Lower lobe of right lung (tissue), 2 donors: ENCODE results near the gene GOPC. TPM values are rescaled to one million over a fixed set of nuclear protein-coding genes. Genes with fewer than 3 reads are reported as not detected.

ENCODE experiments used
- ATAC-seq, 2 donors: fragments of 200-7000 bp; cut with Tn5 transposase; one replicate each; pipeline ENCODE4 v1.9.1; 2020 to 2022; ENCODE audit warnings: mild to moderate bottlenecking in 2 of 2, moderate library complexity in 2 of 2
- DNase-seq: peaks from one replicate; pipeline ENCODE4 v3.0.0-alpha.2; 2020
- H3K27ac ChIP-seq: fragments of 200-600 bp; one replicate; pipeline ENCODE4 v1.8.0; 2022
- H3K27me3 ChIP-seq: fragments of 200-600 bp; one replicate; pipeline ENCODE4 v1.8.0; 2022; ENCODE audit warnings: low read depth
- H3K36me3 ChIP-seq: fragments of 200-600 bp; one replicate; pipeline ENCODE4 v1.8.0; 2022; ENCODE audit warnings: mild to moderate bottlenecking
- H3K4me1 ChIP-seq: fragments of 200-600 bp; one replicate; pipeline ENCODE4 v1.8.0; 2022
- H3K4me3 ChIP-seq: fragments of 200-600 bp; one replicate; pipeline ENCODE4 v1.8.0; 2022; ENCODE audit warnings: mild to moderate bottlenecking
- H3K9me3 ChIP-seq: fragments of 200-600 bp; one replicate; pipeline ENCODE4 v1.8.0; 2022
- intact Hi-C: fragments of 100-400 bp; cut with DNase I; formaldehyde crosslinking; loops from one replicate; pipeline ENCODE4 v1.11.0; 2022
- total RNA-seq: library from RNA; stranded (reverse); fragmentation: NEBNext Ultra II Directional; extraction: Animal tissue kit (Norgen Biotek cat#: 25700); gene quantifications from one replicate; pipeline ENCODE4 v1.2.1, GENCODE V29; 2021
- TF ChIP-seq, protein P1 (sequence below): fragments of 200-600 bp; IDR thresholded peaks from one replicate; pipeline ENCODE4 v1.8.0; 2022; ENCODE audit warnings: antibody characterized with exemption, mild to moderate bottlenecking
- donor health status: DM: no; HTN: yes; CAD: no; lungs with severe emphysema.

The GOPC gene
- total RNA-seq, 1 donor from 2014 or later, result 22.4 TPM

DNA sequence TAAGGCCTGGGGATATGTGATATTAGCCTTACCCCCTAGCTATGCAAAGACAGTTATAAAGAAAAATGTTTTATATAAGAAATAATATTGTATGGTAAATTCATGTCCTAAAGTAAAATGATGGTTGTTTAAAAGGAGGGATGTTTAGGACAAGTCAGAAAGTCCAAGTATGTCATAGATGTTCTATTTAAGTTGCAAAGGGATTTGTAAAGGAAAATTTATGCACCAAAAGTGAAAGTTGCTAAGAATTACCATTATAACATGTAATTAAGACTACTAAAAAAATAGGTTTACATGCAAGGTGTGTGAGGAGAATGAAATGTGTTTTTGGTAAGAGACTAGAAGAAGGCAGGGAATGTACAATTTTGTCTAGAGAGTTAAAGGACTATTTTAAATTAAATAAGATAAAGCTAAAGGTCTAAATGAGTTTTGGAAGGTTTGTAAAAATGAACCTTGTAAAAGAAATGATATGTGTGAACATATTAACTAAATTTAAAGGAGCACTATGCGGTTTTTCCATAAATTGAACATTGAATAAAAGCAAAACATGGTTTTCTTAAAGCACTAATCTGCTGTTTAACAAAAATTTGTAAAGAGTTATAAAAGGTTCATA is 22.7 kb upstream of the GOPC start:
- Histone ChIP-seq H3K27ac (no peak overlapping the region), H3K4me1 (no peaks in the 10 kb centered on the region), H3K27me3 (no peaks in the 10 kb centered on the region), H3K4me3 (no peak overlapping the region), H3K9me3 (peaks cover 18% of the 10 kb centered on the region), H3K36me3 (no peaks in the 10 kb centered on the region)
- DNase-seq (no peak), ATAC-seq (no peak)
- intact Hi-C loops, result no loop called here
- TF ChIP-seq, protein P1, sequence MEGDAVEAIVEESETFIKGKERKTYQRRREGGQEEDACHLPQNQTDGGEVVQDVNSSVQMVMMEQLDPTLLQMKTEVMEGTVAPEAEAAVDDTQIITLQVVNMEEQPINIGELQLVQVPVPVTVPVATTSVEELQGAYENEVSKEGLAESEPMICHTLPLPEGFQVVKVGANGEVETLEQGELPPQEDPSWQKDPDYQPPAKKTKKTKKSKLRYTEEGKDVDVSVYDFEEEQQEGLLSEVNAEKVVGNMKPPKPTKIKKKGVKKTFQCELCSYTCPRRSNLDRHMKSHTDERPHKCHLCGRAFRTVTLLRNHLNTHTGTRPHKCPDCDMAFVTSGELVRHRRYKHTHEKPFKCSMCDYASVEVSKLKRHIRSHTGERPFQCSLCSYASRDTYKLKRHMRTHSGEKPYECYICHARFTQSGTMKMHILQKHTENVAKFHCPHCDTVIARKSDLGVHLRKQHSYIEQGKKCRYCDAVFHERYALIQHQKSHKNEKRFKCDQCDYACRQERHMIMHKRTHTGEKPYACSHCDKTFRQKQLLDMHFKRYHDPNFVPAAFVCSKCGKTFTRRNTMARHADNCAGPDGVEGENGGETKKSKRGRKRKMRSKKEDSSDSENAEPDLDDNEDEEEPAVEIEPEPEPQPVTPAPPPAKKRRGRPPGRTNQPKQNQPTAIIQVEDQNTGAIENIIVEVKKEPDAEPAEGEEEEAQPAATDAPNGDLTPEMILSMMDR, result no peak

DNA sequence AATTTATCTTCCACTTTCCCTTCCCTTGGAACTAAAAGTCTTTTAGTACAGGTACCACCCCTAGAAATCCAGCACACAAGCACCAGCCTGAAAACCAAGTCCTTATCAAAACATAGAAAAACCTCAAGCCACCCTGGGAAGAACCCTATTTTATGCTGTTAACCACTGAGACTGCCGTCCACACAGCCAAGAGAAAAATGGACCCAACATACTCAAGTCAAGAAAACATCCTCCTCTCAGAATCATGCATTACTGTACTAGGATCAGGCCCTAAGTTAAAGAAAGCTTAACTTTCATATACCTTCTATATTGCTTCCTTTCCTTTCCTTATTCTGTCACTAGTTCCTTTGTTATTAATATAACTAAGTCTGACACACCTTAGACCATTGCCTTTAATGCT is 16.9 kb upstream of the GOPC start:
- H3K36me3 ChIP-seq, result no peaks in the 10 kb centered on the region
- TF ChIP-seq, protein P1, result no peak
- H3K9me3 ChIP-seq, result no peaks in the 10 kb centered on the region
- DNase-seq, result no peak
- no peak for ATAC-seq
- intact Hi-C loops, result no loop called here
- no peak overlapping the region for H3K27ac ChIP-seq
- no peaks in the 10 kb centered on the region for H3K4me1 ChIP-seq
- H3K27me3 ChIP-seq, result no peaks in the 10 kb centered on the region
- no peak overlapping the region for H3K4me3 ChIP-seq

DNA sequence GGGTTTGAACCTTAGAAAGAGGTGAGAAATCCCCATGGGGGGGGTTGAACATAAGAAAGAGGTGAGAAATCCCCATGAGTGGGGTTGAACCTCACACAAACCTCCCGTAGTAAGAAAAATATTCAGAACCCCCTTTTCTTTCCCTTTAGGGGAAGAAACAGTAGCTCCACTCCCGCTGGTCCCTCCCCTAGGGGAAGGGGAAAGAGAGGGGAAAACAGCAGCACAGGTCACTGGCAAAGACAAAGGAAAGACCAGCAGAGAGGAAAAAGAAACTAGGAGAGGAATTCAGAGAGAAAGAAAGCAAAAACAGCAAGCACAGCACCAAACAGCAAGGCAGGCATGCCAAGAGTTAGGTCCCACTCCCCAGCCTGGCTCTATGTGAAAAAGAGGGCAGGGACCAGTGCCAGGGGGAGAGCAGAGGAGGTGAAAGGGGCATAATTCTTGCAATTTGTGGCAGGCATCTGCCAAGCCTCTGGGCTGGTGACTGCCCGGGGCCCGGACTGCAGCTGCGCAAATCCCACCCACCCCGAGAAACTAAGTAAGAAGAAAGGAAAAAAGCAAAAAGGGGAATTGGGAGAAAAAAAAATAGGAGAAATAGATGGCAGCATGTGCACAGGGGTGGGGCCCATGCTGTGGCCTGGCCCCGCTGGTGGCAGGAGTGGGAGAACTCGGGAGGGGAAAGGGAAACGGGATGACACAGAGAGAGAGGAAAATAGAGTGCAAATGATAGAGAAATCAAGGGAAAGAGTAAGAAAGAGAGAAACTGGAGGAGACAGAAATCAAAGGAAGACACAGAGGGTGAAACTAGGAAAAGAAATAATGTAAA is 15.1 kb upstream of the GOPC start:
- ATAC-seq, result no peak
- H3K4me3 ChIP-seq, result no peak overlapping the region
- TF ChIP-seq, protein P1, result no peak
- no peaks in the 10 kb centered on the region for H3K36me3 ChIP-seq
- H3K27me3 ChIP-seq, result no peaks in the 10 kb centered on the region
- H3K27ac ChIP-seq, result no peak overlapping the region
- intact Hi-C loops, result no loop called here
- DNase-seq, result no peak
- no peaks in the 10 kb centered on the region for H3K4me1 ChIP-seq
- no peaks in the 10 kb centered on the region for H3K9me3 ChIP-seq

DNA sequence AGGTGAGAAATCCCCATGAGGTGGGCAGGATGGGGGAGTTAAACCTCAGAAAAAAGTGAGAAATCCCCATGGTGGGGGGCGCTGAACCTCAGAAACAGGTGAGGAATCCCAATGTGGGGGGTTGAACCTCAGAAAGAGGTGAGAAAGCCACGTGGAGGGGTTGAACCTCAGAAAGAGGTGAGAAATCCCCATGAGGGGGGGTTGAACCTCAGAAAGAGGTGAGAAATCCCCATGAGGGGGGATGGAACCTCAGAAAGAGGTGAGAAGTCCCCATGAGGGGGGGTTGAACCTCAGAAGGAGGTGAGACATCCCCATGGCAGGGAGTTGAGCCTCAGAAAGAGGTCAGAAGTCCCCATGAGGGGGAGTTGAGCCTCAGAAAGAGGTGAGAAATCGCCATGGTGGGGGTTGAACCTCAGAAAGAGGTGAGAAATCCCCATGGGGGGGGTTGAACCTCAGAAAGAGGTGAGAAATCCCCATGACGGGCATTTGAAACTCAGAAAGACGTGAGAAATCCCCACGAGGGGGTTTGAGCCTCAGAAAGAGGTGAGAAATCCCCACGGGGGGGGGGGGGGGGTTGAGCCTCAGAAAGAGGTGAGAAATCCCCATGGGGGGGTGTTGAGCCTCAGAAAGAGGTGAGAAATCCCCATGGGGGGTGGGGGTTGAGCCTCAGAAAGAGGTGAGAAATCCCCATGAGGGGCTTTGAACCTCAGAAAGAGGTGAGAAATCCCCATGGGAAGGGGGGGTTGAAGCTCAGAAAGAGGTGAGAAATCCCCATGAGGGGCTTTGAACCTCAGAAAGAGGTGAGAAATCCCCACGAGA is 14.3 kb upstream of the GOPC start:
- H3K4me1 ChIP-seq, result no peaks in the 10 kb centered on the region

More for the DNA sequence above, 14.3 kb upstream of the GOPC start:
- DNase-seq (no peak), ATAC-seq (no peak)
- H3K27me3 ChIP-seq, result no peaks in the 10 kb centered on the region
- no peaks in the 10 kb centered on the region for H3K36me3 ChIP-seq
- intact Hi-C loops, result no loop called here
- no peak overlapping the region for H3K4me3 ChIP-seq
- TF ChIP-seq, protein P1, result no peak
- no peaks in the 10 kb centered on the region for H3K9me3 ChIP-seq
- no peak overlapping the region for H3K27ac ChIP-seq
